Measurements from ENCODE around the gene CTIF.

Gene CTIF

GRCh38 chr18:48839819-48840490 is 301.1 kb downstream of the CTIF start:
- H3K18ac ChIP-seq (ENCODE audit: low read depth in 1 of 2, low read length in 2 of 2): peak overlapping the region in 1 of 2 experiments; percentile 31
- no peak overlapping the region for H4K8ac ChIP-seq (ENCODE audit: low read length)
- peak overlapping the region in 1 of 2 experiments; percentile 26 for H3K14ac ChIP-seq (ENCODE audit: low read length in 2 of 2)
- H2BK120ac ChIP-seq (ENCODE audit: low read depth, low read length): no peak overlapping the region
- H3K4ac ChIP-seq (ENCODE audit: low read depth in 1 of 2, low read length in 2 of 2): no peak overlapping the region
- H2AK5ac ChIP-seq (ENCODE audit: low read length, severe bottlenecking): peak overlapping the region; percentile 6
- DNase-seq: no peak
- no peaks in the 10 kb centered on the region for H3K9me3 ChIP-seq (ENCODE audit: control insufficient read depth, low read length)
- peak overlapping the region; percentile 59 for H4K91ac ChIP-seq (ENCODE audit: low read length)
- peaks cover 16% of the 10 kb centered on the region for H3K79me1 ChIP-seq (replicated peaks; ENCODE audit: low read length, poor library complexity, severe bottlenecking)
- peaks cover 72% of the 10 kb centered on the region for H3K4me1 ChIP-seq (ENCODE audit: control insufficient read depth, insufficient read depth, low read depth, low read length)
- WGBS: 99% methylated on average over 7 of the region's 7 CpGs
- peak overlapping the region; percentile 44 to 82 for H2BK12ac ChIP-seq (ENCODE audit: low read length in 2 of 2)
- no peak overlapping the region for H3K4me3 ChIP-seq (ENCODE audit: insufficient read depth in 1 of 2, low read depth in 1 of 2, low read length in 2 of 2)
- H2BK15ac ChIP-seq (ENCODE audit: low read depth, poor library complexity, severe bottlenecking): peak overlapping the region; percentile 89
- H2AFZ ChIP-seq (ENCODE audit: low read depth, low read length): no peak overlapping the region
- H3K23ac ChIP-seq (ENCODE audit: low read length in 2 of 2): no peak overlapping the region
- H3K27ac ChIP-seq (ENCODE audit: low read length, poor library complexity, severe bottlenecking): no peak overlapping the region
- peaks cover 11 to 23% of the 10 kb centered on the region in 2 experiments for H3K36me3 ChIP-seq (ENCODE audit: control insufficient read depth in 1 of 2, insufficient read depth in 2 of 2, low read depth in 1 of 2, low read length in 2 of 2)
- no peaks in the 10 kb centered on the region for H3K27me3 ChIP-seq (ENCODE audit: control insufficient read depth in 1 of 2, insufficient read depth in 1 of 2, low read length in 2 of 2)
- H2BK5ac ChIP-seq (ENCODE audit: low read depth, low read length, poor library complexity, severe bottlenecking): no peak overlapping the region
- H3K4me2 ChIP-seq (ENCODE audit: low read length, poor library complexity, severe bottlenecking): no peak overlapping the region
- no peak overlapping the region for H3K9ac ChIP-seq (ENCODE audit: low read length)

GRCh38 chr18:48840491-48840877 is 301.7 kb downstream of the CTIF start:
- DNase-seq: no peak
- Histone ChIP-seq H3K36me3 (ENCODE audit: control insufficient read depth in 1 of 2, insufficient read depth in 2 of 2, low read depth in 1 of 2, low read length in 2 of 2) (peaks cover 11 to 27% of the 10 kb centered on the region in 2 experiments), H3K27me3 (ENCODE audit: control insufficient read depth in 1 of 2, insufficient read depth in 1 of 2, low read length in 2 of 2) (no peaks in the 10 kb centered on the region), H3K4me1 (ENCODE audit: control insufficient read depth, insufficient read depth, low read depth, low read length) (peaks cover 68% of the 10 kb centered on the region), H2BK120ac (ENCODE audit: low read depth, low read length) (no peak overlapping the region), H3K23ac (ENCODE audit: low read length in 2 of 2) (no peak overlapping the region), H3K14ac (ENCODE audit: low read length in 2 of 2) (no peak overlapping the region), H3K27ac (ENCODE audit: low read length, poor library complexity, severe bottlenecking) (no peak overlapping the region), H3K4me3 (ENCODE audit: insufficient read depth in 1 of 2, low read depth in 1 of 2, low read length in 2 of 2) (no peak overlapping the region), H3K4ac (ENCODE audit: low read depth in 1 of 2, low read length in 2 of 2) (peak overlapping the region in 1 of 2 experiments; percentile 8), H4K8ac (ENCODE audit: low read length) (no peak overlapping the region), H3K9ac (ENCODE audit: low read length) (no peak overlapping the region), H2BK15ac (ENCODE audit: low read depth, poor library complexity, severe bottlenecking) (peak overlapping the region; percentile 39), H3K18ac (ENCODE audit: low read depth in 1 of 2, low read length in 2 of 2) (peak overlapping the region in 1 of 2 experiments; percentile 49), H2BK12ac (ENCODE audit: low read length in 2 of 2) (peak overlapping the region in 1 of 2 experiments; percentile 73), H4K91ac (ENCODE audit: low read length) (no peak overlapping the region), H2AFZ (ENCODE audit: low read depth, low read length) (no peak overlapping the region), H3K4me2 (ENCODE audit: low read length, poor library complexity, severe bottlenecking) (no peak overlapping the region), H2BK5ac (ENCODE audit: low read depth, low read length, poor library complexity, severe bottlenecking) (no peak overlapping the region), H2AK5ac (ENCODE audit: low read length, severe bottlenecking) (no peak overlapping the region), H3K79me1 (replicated peaks; ENCODE audit: low read length, poor library complexity, severe bottlenecking) (peaks cover 16% of the 10 kb centered on the region), H3K9me3 (ENCODE audit: control insufficient read depth, low read length) (no peaks in the 10 kb centered on the region)
- 88% methylated on average over 3 of the region's 3 CpGs for WGBS

GRCh38 chr18:48841381-48842258 is 302.8 kb downstream of the CTIF start:
- H2AK5ac ChIP-seq (ENCODE audit: low read length, severe bottlenecking): peak overlapping the region; percentile 87
- H3K9me3 ChIP-seq (ENCODE audit: control insufficient read depth, low read length): no peaks in the 10 kb centered on the region
- H3K9ac ChIP-seq (ENCODE audit: low read length): no peak overlapping the region
- peaks cover 58% of the 10 kb centered on the region for H3K4me1 ChIP-seq (ENCODE audit: control insufficient read depth, insufficient read depth, low read depth, low read length)
- peak overlapping the region; percentile 77 for H3K27ac ChIP-seq (ENCODE audit: low read length, poor library complexity, severe bottlenecking)
- H2BK120ac ChIP-seq (ENCODE audit: low read depth, low read length): peak overlapping the region; percentile 78
- H3K27me3 ChIP-seq (ENCODE audit: control insufficient read depth in 1 of 2, insufficient read depth in 1 of 2, low read length in 2 of 2): no peaks in the 10 kb centered on the region
- peak overlapping the region; percentile 82 for H4K8ac ChIP-seq (ENCODE audit: low read length)
- H4K91ac ChIP-seq (ENCODE audit: low read length): peak overlapping the region; percentile 83
- H3K14ac ChIP-seq (ENCODE audit: low read length in 2 of 2): peak overlapping the region in 1 of 2 experiments; percentile 61
- peak; percentile 93 for DNase-seq
- H3K4me3 ChIP-seq (ENCODE audit: insufficient read depth in 1 of 2, low read depth in 1 of 2, low read length in 2 of 2): no peak overlapping the region
- H2AFZ ChIP-seq (ENCODE audit: low read depth, low read length): no peak overlapping the region
- no peak overlapping the region for H3K23ac ChIP-seq (ENCODE audit: low read length in 2 of 2)
- peak overlapping the region; percentile 84 to 88 for H3K4ac ChIP-seq (ENCODE audit: low read depth in 1 of 2, low read length in 2 of 2)
- no peak overlapping the region for H3K4me2 ChIP-seq (ENCODE audit: low read length, poor library complexity, severe bottlenecking)
- peak overlapping the region; percentile 94 to 95 for H2BK12ac ChIP-seq (ENCODE audit: low read length in 2 of 2)
- peaks cover 11 to 20% of the 10 kb centered on the region in 2 experiments for H3K36me3 ChIP-seq (ENCODE audit: control insufficient read depth in 1 of 2, insufficient read depth in 2 of 2, low read depth in 1 of 2, low read length in 2 of 2)
- H2BK5ac ChIP-seq (ENCODE audit: low read depth, low read length, poor library complexity, severe bottlenecking): no peak overlapping the region
- 55% methylated on average over 30 of the region's 31 CpGs for WGBS
- peaks cover 8% of the 10 kb centered on the region for H3K79me1 ChIP-seq (replicated peaks; ENCODE audit: low read length, poor library complexity, severe bottlenecking)
- peak overlapping the region; percentile 80 for H2BK15ac ChIP-seq (ENCODE audit: low read depth, poor library complexity, severe bottlenecking)
- H3K18ac ChIP-seq (ENCODE audit: low read depth in 1 of 2, low read length in 2 of 2): peak overlapping the region; percentile 83 to 92

Data from mesenchymal stem cell (in vitro differentiated cells and primary cell).